K562 (cell line): ENCODE results near the gene POLR3G. TPM values are rescaled to one million over a fixed set of nuclear protein-coding genes. Genes with fewer than 3 reads are reported as not detected.

Source experiments
- ASH1L ChIP-seq: fragments of 450-650 bp; IDR thresholded peaks from 2 replicates; pipeline ENCODE4 v1.6.1; 2018; ENCODE audit warnings: borderline replicate concordance, mild to moderate bottlenecking, low read depth; ENCODE audit not compliant: partially characterized antibody
- ATF1 ChIP-seq, 2 experiments: fragments of 450-650 bp in 1 of 2; IDR thresholded peaks; 2 replicates each; pipeline ENCODE4 v1.6.1; 2016; ENCODE audit warnings: missing compliant biosample characterization in 1 of 2, missing genetic modification characterization in 1 of 2
- CREB1 ChIP-seq, 2 experiments: sonication (generic) in 1 of 2; formaldehyde crosslinking in 1 of 2; IDR thresholded peaks; 2 replicates each; pipeline versions ENCODE4 v1.6.1 to v1.8.0; 2012 to 2022; ENCODE audit warnings: inconsistent platforms in 1 of 2, mild to moderate bottlenecking in 1 of 2, missing genetic modification reagents in 1 of 2, moderate library complexity in 1 of 2
- CREM ChIP-seq: IDR thresholded peaks from 2 replicates; pipeline ENCODE4 v1.6.1; 2014; ENCODE audit warnings: antibody characterized with exemption, low read depth
- EP300 ChIP-seq: IDR thresholded peaks from 2 replicates; pipeline ENCODE4 v1.6.1; 2012; ENCODE audit warnings: low read length, improper control_type of control experiment
- GATAD2B ChIP-seq: fragments of 450-650 bp; IDR thresholded peaks from 2 replicates; pipeline ENCODE4 v1.6.1; 2017; ENCODE audit warnings: mild to moderate bottlenecking, borderline replicate concordance
- KAT7 ChIP-seq: sonication (generic); formaldehyde crosslinking; IDR thresholded peaks from 2 replicates; pipeline ENCODE4 v1.8.0; 2022; ENCODE audit warnings: missing genetic modification reagents, mild to moderate bottlenecking, borderline replicate concordance
- MEIS2 ChIP-seq: fragments of 450-650 bp; IDR thresholded peaks from 2 replicates; pipeline ENCODE4 v1.6.1; 2014; ENCODE audit warnings: mild to moderate bottlenecking; ENCODE audit not compliant: partially characterized antibody
- MTA1 ChIP-seq: fragments of 450-650 bp; IDR thresholded peaks from 2 replicates; pipeline ENCODE4 v1.6.1; 2017; ENCODE audit warnings: borderline replicate concordance
- NFE2 ChIP-seq: IDR thresholded peaks from 2 replicates; pipeline ENCODE4 v1.6.1; 2014; ENCODE audit warnings: antibody characterized with exemption, low read depth
- POLR3G ChIP-seq: IDR thresholded peaks from 2 replicates; pipeline ENCODE4 v1.6.1; 2011; ENCODE audit not compliant: insufficient read length, insufficient replicate concordance; ENCODE audit errors: extremely low read depth
- RAD21 ChIP-seq, 2 experiments: fragments of 250-450 bp in 1 of 2; fragments of 450-650 bp in 1 of 2; sonication (Bioruptor Pico) in 1 of 2; formaldehyde crosslinking in 1 of 2; IDR thresholded peaks in 1 of 2; conservative IDR thresholded peaks in 1 of 2; 2 replicates each; pipeline versions ENCODE4 v1.4.0 to v1.8.0; 2020 to 2022; ENCODE audit warnings: mild to moderate bottlenecking in 2 of 2, moderate library complexity in 1 of 2
- SIX5 ChIP-seq, 2 experiments: IDR thresholded peaks; 2 replicates each; pipeline ENCODE4 v1.6.1; 2011; ENCODE audit warnings: low read length in 2 of 2, borderline replicate concordance in 1 of 2, low read depth in 1 of 2, mild to moderate bottlenecking in 1 of 2, moderate library complexity in 1 of 2; ENCODE audit not compliant: insufficient read depth in 1 of 2
- TCF3 ChIP-seq: sonication (generic); formaldehyde crosslinking; IDR thresholded peaks from 2 replicates; pipeline ENCODE4 v1.4.0; 2020; ENCODE audit warnings: mild to moderate bottlenecking, missing genetic modification reagents
- polyA plus RNA-seq, 8 experiments: library from polyadenylated mRNA; depleted of rRNA in 4 of 8; stranded (reverse) in 5 of 8; unstranded in 3 of 8; fragments of >200 nt; fragmentation: Nextera tagmentation in 2 of 8; fragmentation: Illumina TruSeq in 1 of 8; extraction: Ambion mirVana in 2 of 8; extraction: Trizol in 1 of 8; gene quantifications; 2 replicates each; pipeline versions ENCODE4 v1.2.1 to v1.2.3, GENCODE V29; 2011 to 2014; ENCODE audit warnings: inconsistent platforms in 1 of 8, missing spikeins in 1 of 8
- total RNA-seq, 7 experiments: library from RNA; depleted of rRNA in 6 of 7; stranded (reverse); fragments of >200 nt in 6 of 7; fragmentation: Illumina TruSeq in 2 of 7; extraction: Trizol in 2 of 7; gene quantifications; 2 replicates each; pipeline versions ENCODE4 v1.2.1 to v1.2.3, GENCODE V29; 2011 to 2021; ENCODE audit warnings: low replicate concordance in 1 of 7
- TF ChIP-seq, protein P1 (sequence below), 2 experiments: fragments of 150-350 bp in 1 of 2; IDR thresholded peaks; 2 replicates each; pipeline ENCODE4 v1.6.1; 2012 to 2016; ENCODE audit warnings: low read depth in 2 of 2, low read length in 2 of 2, mild to moderate bottlenecking in 1 of 2, moderate library complexity in 1 of 2
- TF ChIP-seq, protein P2 (sequence below): fragments of 450-650 bp; formaldehyde crosslinking; IDR thresholded peaks from 2 replicates; pipeline ENCODE4 v1.4.0; 2020; ENCODE audit warnings: mild to moderate bottlenecking, moderate library complexity

The POLR3G gene
- total and polyA plus RNA-seq, 9 of the 15 experiments (the other 6 are each of a cell fraction or from before 2014, with no cell fraction given) = 39.0 to 111 (median 59.0) TPM

DNA sequence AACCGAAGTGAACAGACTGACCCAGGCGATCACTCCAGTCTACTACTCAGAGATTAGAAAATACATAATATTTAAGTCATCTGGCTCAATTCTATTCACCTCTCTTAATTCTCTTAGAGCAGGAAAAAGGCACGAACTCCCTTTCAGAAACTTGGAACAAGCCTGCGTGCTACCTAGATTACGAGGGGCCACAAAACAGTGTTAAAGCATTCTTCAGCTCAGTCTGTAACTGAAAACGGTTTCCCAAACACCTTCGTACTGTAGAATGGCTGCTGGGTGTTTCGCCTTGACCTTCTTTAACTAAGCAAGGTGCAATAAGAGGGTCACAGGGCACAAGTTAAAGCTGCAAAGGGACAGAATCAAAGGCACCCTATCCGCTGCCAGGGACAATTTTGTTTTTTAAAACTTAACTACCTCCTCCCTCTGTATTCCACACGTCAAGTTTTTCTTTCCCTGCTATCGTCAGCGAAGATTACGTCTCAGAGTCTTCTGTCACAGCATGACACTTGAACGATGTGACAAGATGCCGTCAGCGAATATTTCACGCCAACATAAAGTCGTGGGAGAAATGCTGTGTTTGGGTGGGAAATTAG, 54.0 kb downstream of the POLR3G start (continued):
- TF ChIP-seq, protein P1, sequence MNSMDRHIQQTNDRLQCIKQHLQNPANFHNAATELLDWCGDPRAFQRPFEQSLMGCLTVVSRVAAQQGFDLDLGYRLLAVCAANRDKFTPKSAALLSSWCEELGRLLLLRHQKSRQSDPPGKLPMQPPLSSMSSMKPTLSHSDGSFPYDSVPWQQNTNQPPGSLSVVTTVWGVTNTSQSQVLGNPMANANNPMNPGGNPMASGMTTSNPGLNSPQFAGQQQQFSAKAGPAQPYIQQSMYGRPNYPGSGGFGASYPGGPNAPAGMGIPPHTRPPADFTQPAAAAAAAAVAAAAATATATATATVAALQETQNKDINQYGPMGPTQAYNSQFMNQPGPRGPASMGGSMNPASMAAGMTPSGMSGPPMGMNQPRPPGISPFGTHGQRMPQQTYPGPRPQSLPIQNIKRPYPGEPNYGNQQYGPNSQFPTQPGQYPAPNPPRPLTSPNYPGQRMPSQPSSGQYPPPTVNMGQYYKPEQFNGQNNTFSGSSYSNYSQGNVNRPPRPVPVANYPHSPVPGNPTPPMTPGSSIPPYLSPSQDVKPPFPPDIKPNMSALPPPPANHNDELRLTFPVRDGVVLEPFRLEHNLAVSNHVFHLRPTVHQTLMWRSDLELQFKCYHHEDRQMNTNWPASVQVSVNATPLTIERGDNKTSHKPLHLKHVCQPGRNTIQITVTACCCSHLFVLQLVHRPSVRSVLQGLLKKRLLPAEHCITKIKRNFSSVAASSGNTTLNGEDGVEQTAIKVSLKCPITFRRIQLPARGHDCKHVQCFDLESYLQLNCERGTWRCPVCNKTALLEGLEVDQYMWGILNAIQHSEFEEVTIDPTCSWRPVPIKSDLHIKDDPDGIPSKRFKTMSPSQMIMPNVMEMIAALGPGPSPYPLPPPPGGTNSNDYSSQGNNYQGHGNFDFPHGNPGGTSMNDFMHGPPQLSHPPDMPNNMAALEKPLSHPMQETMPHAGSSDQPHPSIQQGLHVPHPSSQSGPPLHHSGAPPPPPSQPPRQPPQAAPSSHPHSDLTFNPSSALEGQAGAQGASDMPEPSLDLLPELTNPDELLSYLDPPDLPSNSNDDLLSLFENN (IDR thresholded peaks at IDR 0.05; ENCODE audit: low read depth in 2 of 2, low read length in 2 of 2) = no peak
- TF ChIP-seq NFE2 (no peak), CREM (peak; percentile 85), GATAD2B (no peak), POLR3G (no peak), TCF3 (CRISPR knock-in tag) (no peak), EP300 (no peak), RAD21 (CRISPR knock-in tag; conservative IDR thresholded peaks at IDR 0.05 in 1 of 2, IDR thresholded peaks at IDR 0.05 in 1 of 2) (no peak), ATF1 (CRISPR knock-in tag; IDR thresholded peaks at IDR 0.05) (no peak), ATF1 (tag; IDR thresholded peaks at IDR 0.05) (no peak), MTA1 (no peak), KAT7 (CRISPR knock-in tag) (0 out of 2 replicates have a peak, but pooled peaks have one; percentile 27), SIX5 (IDR thresholded peaks at IDR 0.05; ENCODE audit: borderline replicate concordance in 1 of 2, insufficient read depth in 1 of 2, low read depth in 1 of 2, low read length in 2 of 2) (no peak), MEIS2 (peak; percentile 28), CREB1 (IDR thresholded peaks at IDR 0.05) (peak; percentile 88), CREB1 (CRISPR knock-in tag; IDR thresholded peaks at IDR 0.05) (no peak), ASH1L (no peak)
- TF ChIP-seq, protein P2, sequence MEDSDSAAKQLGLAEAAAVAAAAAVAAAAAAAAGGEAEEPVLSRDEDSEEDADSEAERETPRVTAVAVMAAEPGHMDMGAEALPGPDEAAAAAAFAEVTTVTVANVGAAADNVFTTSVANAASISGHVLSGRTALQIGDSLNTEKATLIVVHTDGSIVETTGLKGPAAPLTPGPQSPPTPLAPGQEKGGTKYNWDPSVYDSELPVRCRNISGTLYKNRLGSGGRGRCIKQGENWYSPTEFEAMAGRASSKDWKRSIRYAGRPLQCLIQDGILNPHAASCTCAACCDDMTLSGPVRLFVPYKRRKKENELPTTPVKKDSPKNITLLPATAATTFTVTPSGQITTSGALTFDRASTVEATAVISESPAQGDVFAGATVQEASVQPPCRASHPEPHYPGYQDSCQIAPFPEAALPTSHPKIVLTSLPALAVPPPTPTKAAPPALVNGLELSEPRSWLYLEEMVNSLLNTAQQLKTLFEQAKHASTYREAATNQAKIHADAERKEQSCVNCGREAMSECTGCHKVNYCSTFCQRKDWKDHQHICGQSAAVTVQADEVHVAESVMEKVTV (CRISPR knock-in tag) = no peak
- TF ChIP-seq, all 486 proteins: peak for 6
